GF-D8 (cell line): Measurements from ENCODE around the gene FBP1.

Experiments
- DNase-seq: peaks from one replicate; lab custom pipeline; 2025; lab: John Stamatoyannopoulos, UW

The FBP1 gene

GRCh38 chr9:94656200-94656599, 16.9 kb upstream of the FBP1 start:
- DNase-seq = peak; percentile 68

DNA sequence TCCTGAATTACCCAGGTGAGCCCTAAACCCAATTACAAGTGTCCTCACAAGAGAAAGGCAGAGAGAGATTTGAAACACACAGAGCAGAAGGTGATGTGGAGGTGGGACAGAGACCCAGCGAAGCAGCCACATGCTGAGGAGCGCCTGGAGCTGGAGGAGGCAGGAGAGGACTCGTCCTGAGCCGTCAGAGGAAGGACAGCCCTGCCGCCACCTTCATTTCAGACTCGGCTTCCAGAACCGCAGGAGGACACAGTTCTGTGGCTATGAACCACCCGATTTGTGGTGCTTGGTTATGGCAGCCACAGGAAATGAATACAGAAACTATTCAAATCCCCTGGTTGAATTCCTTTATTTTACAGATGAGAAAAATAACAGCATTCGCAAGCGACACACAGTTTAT, 16.4 kb upstream of the FBP1 start:
- DNase-seq = no peak

DNA sequence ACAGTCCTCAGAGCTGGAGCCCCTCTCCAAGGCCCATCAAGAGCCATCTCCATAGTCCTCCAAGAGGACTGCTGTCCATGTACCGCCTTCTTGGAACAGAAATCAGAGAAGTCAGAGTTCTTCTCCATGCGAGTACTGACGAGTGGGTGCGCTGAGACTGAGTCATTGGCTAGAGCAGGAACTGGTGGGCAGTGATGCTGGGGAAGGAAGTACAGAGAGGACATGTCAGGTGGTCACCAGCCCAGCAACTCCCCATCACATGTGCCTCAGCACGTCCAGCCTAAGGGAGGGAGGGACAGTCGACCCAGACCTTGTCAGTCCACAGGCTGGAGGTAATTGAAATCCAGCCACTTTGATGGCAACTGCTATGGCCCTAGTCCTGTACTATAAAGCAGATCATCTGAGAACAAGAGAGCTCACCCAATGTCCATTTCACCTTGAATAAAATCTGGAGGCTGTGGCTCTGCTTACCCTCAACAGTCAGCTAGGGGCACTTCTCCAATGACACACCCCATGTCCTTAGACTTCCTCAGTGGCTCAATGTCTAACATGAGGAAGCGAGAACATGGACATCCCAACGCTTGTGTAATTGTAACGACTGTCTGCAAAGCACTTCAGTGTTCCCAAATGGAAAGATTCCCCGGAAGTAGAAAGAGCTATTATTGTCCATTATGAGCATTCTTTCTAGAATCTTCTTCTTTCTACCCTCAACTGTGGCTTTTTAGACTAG, 15.0 kb upstream of the FBP1 start:
- DNase-seq = no peak

DNA sequence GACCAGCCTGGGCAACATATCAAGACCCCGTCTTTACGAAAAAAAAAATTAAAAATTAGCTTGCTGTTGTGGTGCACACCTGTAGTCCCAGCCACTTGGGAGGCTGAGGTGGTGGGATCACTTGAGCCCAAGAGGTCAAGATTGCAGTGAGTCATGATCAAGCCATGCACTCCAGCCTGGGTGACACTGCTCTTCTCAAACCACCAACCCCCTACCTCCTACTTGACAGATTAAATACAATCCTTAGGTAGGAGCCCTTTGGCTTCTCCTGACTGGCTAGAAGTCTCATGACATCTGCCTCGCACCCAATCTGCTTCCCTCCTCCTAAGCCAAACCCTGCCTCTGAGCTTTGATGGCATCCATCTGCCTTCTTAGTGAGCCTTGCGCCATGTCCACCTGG, 11.6 kb upstream of the FBP1 start:
- DNase-seq = no peak

DNA sequence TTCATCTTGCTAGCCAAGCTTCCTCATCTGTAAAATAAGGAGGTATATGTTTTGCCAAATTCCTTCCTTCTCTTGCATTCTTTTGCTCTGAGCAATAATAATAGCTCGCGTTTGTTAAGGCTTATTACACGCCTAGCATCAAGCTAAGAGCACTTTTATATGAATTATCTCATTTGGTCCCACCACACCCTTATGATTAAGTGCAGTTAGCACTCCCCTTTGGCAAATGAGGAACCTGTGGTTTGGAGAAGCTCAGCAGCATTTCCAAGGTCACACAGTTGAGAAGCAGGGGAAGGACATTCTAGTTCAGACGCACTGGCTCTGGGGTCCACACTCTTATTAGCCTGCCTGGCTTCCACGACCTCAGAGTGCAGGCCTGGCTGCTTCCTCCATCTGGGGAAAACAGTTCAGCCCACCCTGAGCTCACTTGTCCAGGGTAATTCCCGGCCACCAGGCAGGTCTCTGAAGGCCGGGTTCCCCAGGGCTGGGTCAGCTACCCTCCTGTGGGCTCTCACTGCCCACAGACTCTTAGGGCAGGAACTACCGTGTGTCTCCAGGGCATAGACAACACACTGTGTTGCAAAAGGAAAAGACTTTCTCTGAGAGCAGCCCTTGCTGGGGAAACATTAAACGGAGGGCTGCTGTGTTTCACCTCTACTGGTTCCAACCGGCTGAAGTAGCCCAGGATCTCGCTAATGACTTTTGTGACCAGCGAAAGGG, 9.9 kb upstream of the FBP1 start:
- peak; percentile 45 for DNase-seq

GRCh38 chr9:94648185-94648584, 8.9 kb upstream of the FBP1 start:
- DNase-seq = no peak

DNA sequence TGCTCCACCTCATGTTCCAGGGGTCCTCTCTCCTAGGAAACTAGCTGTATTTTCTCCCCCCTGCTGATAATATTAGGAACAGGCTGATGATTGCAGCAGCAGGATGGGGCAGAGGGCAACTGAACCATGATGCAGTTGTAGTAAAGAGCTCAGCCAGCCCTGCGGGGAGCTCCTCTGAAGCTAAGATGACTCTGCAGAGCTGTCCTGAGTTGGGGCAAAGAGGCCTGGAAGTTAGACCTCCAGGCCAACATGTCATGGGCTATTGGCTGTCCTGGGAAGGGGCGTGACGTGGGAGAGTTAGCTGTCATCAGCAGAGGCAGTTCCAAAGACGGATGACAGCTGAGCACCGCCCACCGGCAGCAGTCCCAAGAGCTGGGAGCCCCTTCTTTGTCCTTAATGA, 6.6 kb upstream of the FBP1 start:
- no peak for DNase-seq

- no peak for DNase-seq
Observed at GRCh38 chr9:94644543-94644942, 5.2 kb upstream of the FBP1 start.

DNA sequence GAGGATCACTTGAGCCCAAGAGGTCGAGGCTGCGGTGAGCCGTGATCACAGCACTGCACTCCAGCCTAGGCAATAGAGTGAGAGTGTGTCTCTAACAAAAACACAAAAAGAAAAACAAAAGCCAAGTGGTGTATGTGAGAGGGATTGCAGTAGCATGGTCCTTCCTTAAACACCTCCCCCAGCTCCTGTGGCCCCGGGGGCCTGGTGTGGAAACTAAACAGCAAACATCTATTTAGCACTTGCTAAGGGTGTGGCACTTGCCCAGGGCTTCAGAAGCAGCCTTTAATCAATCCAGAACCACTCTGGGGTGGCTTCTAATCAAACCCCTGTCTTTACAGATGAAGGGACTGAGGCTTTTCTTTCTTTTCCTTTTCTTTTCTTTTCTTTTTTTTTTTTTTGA, 4.4 kb upstream of the FBP1 start:
- DNase-seq = no peak

DNA sequence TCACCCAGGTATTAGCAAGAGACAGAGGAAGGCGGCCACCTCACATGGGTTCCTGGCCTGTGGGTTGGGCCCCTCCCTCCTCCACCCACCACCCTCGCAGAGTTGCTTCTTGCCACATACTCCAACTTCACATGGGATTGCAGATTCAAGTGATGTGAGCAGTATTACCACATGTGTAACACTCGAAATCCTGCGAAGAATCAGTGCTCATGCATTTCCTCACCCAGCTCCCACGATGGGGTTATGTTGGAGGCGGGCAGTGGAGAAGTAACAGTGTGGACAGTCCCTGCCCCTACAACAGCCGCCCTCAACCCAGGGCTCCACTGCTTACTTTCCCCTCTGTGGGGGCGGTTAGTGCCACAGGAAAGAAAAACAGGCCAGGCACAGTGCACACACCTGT, 3.9 kb upstream of the FBP1 start:
- no peak for DNase-seq

GRCh38 chr9:94642501-94642900, 3.2 kb upstream of the FBP1 start:
- DNase-seq = no peak

GRCh38 chr9:94639999-94640376, 670 bp upstream of the FBP1 start:
- DNase-seq = no peak

GRCh38 chr9:94638335-94639060, 820 bp downstream of the FBP1 start:
- no peak for DNase-seq

GRCh38 chr9:94632737-94633136, 6.6 kb downstream of the FBP1 start:
- DNase-seq = no peak

DNA sequence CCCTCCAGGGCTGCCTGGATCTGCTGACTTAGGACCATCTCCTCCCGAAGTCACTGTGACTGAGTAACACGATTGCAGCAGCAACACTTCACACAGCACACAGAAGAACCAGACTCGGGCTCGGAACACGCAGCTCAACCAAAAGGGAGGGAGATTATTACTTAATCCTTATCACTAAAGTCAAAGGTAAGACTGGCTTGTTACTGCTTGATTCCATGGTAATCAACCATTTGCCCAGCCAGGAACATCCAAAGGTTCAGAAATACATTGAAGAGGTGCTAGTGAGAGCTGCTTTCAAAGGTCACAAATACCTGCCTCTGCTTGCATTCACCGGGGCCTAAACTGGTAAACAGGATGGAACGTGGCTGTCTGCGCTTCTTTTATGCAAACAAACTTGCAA, 7.7 kb downstream of the FBP1 start:
- no peak for DNase-seq

- DNase-seq = no peak
Observed at GRCh38 chr9:94630833-94631232, 8.5 kb downstream of the FBP1 start.

- DNase-seq = no peak
Observed at GRCh38 chr9:94630281-94630680, 9.0 kb downstream of the FBP1 start.

DNA sequence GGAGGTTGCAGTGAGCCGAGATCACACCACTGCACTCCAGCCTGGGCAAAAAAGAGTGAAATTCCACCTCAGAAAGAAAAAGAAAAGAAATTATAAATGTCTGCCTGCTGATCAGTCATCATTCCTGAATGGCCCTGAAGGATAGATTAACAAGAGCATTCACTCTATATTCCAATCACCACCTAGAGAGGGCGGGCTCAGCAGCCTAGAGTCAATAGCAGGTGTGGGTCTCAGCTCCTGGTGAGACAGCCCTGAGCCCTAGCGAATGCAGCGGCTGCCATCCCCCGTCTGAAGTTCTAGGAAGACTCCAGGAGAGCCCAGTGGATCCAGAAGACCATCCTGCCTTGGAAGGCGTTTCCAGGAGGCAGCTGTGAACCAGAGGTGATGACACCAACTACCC, 12.0 kb downstream of the FBP1 start:
- DNase-seq = no peak

- no peak for DNase-seq
Observed at GRCh38 chr9:94625835-94626234, 13.5 kb downstream of the FBP1 start.

- no peak for DNase-seq
Observed at GRCh38 chr9:94624629-94625028, 14.7 kb downstream of the FBP1 start.

DNA sequence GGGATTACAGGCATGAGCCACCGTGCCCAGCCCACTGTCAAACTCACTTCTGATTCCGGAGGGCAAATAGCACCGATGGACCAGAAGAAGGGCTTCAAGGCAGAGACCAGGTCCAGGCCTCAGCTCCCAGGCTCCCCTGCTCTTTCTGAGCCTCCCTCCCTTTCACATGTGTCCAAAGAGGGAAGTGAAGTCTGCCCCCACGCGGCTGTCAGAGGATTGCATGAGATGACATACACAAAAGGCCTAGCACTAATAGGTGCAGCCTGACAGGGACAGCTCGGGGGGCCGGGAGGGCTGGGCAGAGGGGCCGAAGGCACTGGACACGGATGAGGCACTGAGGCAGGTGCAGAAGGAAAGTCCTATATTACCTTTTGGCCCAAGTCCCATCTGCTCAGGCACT, 16.1 kb downstream of the FBP1 start:
- peak; percentile 18 for DNase-seq

DNA sequence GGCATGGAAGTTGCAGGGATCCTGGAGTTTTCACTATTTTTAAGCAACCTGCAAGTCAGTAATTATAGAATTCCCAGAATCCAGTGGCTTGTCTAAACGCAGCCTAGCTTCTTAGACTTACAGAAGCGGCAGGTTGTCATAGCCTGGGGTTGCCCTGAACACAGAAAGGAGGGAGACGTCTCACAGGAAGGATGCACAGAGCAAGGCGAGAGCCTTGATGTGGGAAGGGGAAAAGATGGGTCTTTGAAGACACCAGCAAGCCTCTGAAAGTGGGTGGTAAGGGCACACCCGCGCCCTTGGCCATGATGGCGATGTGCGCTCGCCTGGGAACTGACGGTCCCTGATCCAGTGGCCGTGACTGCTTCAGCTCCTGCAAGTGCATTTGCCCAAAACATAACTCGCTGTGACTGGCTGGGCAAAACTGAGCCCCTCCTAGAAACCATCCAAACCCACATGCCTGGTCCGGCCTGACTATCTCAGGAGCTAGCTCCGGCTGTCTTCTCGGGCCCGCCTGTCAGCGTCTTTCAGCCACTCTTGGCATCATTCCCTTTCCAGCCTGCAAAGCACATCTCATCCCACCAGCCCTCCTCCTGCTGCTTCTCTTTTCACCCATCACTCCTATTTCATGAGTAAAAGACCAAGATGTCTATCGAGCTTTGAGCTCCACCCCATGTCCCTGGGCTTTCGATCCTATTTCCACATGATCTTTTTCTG, 17.1 kb downstream of the FBP1 start:
- DNase-seq = no peak

DNA sequence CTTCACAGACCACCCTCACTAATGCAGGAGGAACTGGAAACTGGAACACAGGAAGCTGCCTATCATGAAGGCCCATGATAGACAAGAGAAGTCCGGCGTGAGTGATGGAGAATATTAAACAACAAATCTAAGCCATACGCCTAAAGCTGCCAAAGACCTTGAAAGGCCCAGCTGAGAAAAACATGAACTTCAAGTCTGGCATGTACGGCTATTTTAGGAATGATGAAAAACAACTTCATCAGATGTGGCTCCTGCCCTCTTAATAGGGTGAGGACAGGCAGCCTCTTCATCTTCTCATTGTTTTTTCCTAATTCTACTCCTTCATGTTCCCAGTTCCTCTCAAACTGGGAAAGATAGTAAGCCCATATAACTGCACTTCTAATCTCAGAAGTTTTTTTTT, 20.3 kb downstream of the FBP1 start:
- no peak for DNase-seq
